B cell (primary cell): ENCODE data around the gene HOOK2.

Experiments used
- CTCF ChIP-seq: fragments of 200-600 bp; IDR thresholded peaks from one replicate; pipeline ENCODE4 v1.8.0; 2022; ENCODE audit warnings: antibody characterized with exemption, mild to moderate bottlenecking
- EZH2 ChIP-seq: IDR thresholded peaks from 2 replicates; pipeline ENCODE4 v1.6.1; 2012; ENCODE audit warnings: borderline replicate concordance, low read depth, mild to moderate bottlenecking, moderate library complexity, low read length; ENCODE audit not compliant: insufficient read depth, poor library complexity, severe bottlenecking

DNA sequence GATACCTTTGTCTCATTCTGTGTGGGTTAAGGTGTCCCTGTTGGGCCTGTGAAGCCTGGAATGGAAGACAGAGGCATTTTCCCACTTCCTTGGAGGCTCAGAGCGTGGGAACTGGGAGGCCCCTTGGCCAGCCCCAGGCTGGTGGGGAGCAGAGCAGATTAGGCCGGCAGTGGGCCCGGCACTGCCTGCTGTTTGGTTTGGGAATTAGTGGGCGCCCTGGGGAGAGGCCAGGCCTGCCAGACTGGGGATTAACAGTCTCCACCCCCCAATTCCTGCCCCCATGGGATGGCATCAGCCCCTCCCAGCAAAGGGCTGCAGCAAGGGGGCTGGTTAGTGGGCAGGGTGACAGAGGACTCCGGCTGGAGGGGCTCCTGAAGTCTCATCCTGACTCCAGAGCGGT is 26.9 kb downstream of the HOOK2 start:
- TF ChIP-seq CTCF (no peak), EZH2 (no peak)
